ENCODE results near the gene CHST9.

CHST9 gene

DNA sequence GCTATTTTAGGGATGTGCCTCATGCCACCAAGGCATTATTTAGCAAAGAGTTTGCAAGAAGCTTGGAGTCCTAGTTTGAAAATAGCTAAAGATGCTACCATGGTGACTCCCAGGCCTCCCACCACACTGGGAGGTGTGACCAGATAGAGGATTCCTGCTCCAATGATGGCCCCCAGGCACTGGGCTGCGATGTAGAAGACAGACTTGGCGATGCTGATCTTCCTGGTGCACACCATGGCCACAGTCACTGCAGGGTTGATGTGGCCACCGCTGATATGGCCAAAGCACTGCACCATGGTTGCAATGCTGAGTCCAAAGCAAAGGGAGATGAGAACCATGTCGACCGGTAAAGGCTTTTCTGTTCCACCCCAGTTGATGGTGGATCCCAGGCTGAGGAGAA lies 323.0 kb downstream of the CHST9 start:
- Mint-ChIP-seq H3K27ac (no peak overlapping the region), H3K27me3 (peaks cover 16 to 41% of the 10 kb centered on the region in 2 donors), H3K4me1 (peaks cover 0 to 3% of the 10 kb centered on the region in 2 donors)

More for the DNA sequence above, 323.0 kb downstream of the CHST9 start:
- DNase-seq (no peak), ATAC-seq (replicated peaks) (no peak)
- Mint-ChIP-seq H3K36me3 (no peaks in the 10 kb centered on the region), H3K4me3 (no peak overlapping the region), H3K9me3 (no peaks in the 10 kb centered on the region)
